Sigmoid colon (tissue), 4 donors: ENCODE results near the gene PIF1.

ENCODE experiments used
- CTCF ChIP-seq, 4 experiments: fragments of 450-650 bp in 3 of 4; fragments of 200-600 bp in 1 of 4; IDR thresholded peaks; one replicate each; pipeline ENCODE4 v1.5.1; 2016 to 2019; ENCODE audit warnings: antibody characterized with exemption in 4 of 4, mild to moderate bottlenecking in 3 of 4, moderate library complexity in 2 of 4
- EP300 ChIP-seq, 4 donors: sonication (generic); formaldehyde crosslinking; IDR thresholded peaks; one replicate each; pipeline ENCODE4 v1.6.1; 2017; ENCODE audit warnings: antibody characterized with exemption in 4 of 4
- POLR2A ChIP-seq, 2 donors: fragments of 450-650 bp; IDR thresholded peaks; one replicate each; pipeline ENCODE4 v1.6.1; 2016; ENCODE audit warnings: antibody characterized with exemption in 2 of 2, mild to moderate bottlenecking in 2 of 2, moderate library complexity in 2 of 2

DNA sequence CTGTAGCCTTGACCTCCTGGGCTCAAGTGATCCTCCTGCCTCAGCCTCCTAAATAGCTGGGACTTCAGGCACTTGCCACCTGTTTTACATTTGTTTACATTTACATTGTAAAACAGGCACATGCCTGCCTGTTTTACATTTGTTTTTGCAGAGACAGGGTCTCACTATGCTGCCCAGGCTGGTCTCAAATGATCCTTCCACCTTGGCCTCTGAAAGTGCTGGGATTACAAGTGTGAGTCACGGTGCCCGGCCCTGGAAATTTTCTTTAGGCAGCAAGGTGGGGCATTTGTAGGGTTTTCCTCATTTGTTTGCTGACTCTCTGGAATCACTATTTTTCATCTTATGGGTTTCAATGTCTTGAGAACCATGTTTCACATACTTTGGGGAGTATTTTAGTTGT is 25.0 kb downstream of the PIF1 start:
- TF ChIP-seq CTCF (IDR thresholded peaks at IDR 0.05) (no peak), POLR2A (IDR thresholded peaks at IDR 0.05) (no peak), EP300 (IDR thresholded peaks at IDR 0.05) (no peak)
